A673 (cell line): ENCODE data around the gene SYK. TPM values are rescaled to one million over a fixed set of nuclear protein-coding genes. Genes with fewer than 3 reads are reported as not detected.

Source experiments
- BruUV-seq: library from RNA; stranded (reverse); fragments of 400-500 nt; replicated peaks from 2 replicates; lab custom pipeline; 2021; lab: Mats Ljungman, UMichigan
- CTCF ChIA-PET: fragments of 300-600 bp; sonication (Branson Sonifier 250); formaldehyde crosslinking; loops from one replicate; lab custom pipeline; 2022; ENCODE audit warnings: antibody characterized with exemption; lab: Charles Lee
- POLR2A ChIA-PET: fragments of 300-600 bp; sonication (Branson Sonifier 250); formaldehyde crosslinking; loops from one replicate; lab custom pipeline; 2022; ENCODE audit warnings: antibody characterized with exemption; ENCODE audit not compliant: low non-redundant PET; lab: Charles Lee
- DNase-seq: peaks from one replicate; pipeline ENCODE4 v3.0.0-alpha.2; 2015; ENCODE audit warnings: low spot score
- H3K27ac ChIP-seq: fragments of 200-600 bp; sonication (generic); 2 replicates; pipeline ENCODE4 v1.5.1; 2016; ENCODE audit warnings: mixed run types, low read depth, mild to moderate bottlenecking, mixed read lengths, antibody characterized with exemption, low read length; ENCODE audit not compliant: poor library complexity, severe bottlenecking
- H3K27me3 ChIP-seq: fragments of 200-600 bp; sonication (generic); replicated peaks from 2 replicates; pipeline ENCODE4 v1.6.1; 2017; ENCODE audit warnings: mixed run types, low read depth, mild to moderate bottlenecking, mixed read lengths, antibody characterized with exemption, low read length; ENCODE audit not compliant: insufficient read depth, poor library complexity
- H3K36me3 ChIP-seq: fragments of 200-600 bp; sonication (generic); 2 replicates; pipeline ENCODE4 v1.6.1; 2016; ENCODE audit warnings: mixed run types, mild to moderate bottlenecking, mixed read lengths, antibody characterized with exemption, low read length; ENCODE audit not compliant: insufficient read depth, poor library complexity, severe bottlenecking
- H3K4me1 ChIP-seq: fragments of 200-600 bp; sonication (generic); 2 replicates; pipeline ENCODE4 v1.6.1; 2017; ENCODE audit warnings: mixed run types, mild to moderate bottlenecking, mixed read lengths, antibody characterized with exemption, low read length; ENCODE audit not compliant: insufficient read depth, poor library complexity, severe bottlenecking
- H3K4me3 ChIP-seq: fragments of 200-600 bp; sonication (generic); 2 replicates; pipeline ENCODE4 v1.5.1; 2016; ENCODE audit warnings: low read depth, mixed run types, mild to moderate bottlenecking, mixed read lengths, low read length; ENCODE audit not compliant: poor library complexity, severe bottlenecking
- H3K9me3 ChIP-seq: fragments of 200-600 bp; sonication (generic); 2 replicates; pipeline ENCODE4 v1.6.1; 2016; ENCODE audit warnings: mixed run types, low read depth, mild to moderate bottlenecking, mixed read lengths, antibody characterized with exemption, low read length; ENCODE audit not compliant: poor library complexity, severe bottlenecking
- EZH2 ChIP-seq: fragments of 200-600 bp; sonication (generic); IDR thresholded peaks from 2 replicates; pipeline ENCODE4 v1.6.1; 2017; ENCODE audit warnings: borderline replicate concordance, low read depth, mild to moderate bottlenecking, mixed read lengths, antibody characterized with exemption, low read length; ENCODE audit not compliant: poor library complexity, severe bottlenecking
- intact Hi-C: fragments of 100-400 bp; cut with micrococcal nuclease; formaldehyde crosslinking; loops from one replicate; pipeline ENCODE4 v1.10.0; 2022; ENCODE audit not compliant: unreplicated experiment
- total RNA-seq: library from RNA; stranded (reverse); gene quantifications from 2 replicates; pipeline ENCODE4 v1.2.3, GENCODE V29; 2021
- TF ChIP-seq, protein P1 (sequence below): fragments of 300-800, 200-600 bp; sonication (generic); conservative IDR thresholded peaks from 2 replicates; pipeline ENCODE4 v1.5.1; 2017; ENCODE audit warnings: low read depth, mild to moderate bottlenecking, antibody characterized with exemption, low read length, moderate library complexity, mixed read lengths

SYK gene
- total RNA-seq, 1 experiment from 2014 or later = 14.9 TPM

DNA sequence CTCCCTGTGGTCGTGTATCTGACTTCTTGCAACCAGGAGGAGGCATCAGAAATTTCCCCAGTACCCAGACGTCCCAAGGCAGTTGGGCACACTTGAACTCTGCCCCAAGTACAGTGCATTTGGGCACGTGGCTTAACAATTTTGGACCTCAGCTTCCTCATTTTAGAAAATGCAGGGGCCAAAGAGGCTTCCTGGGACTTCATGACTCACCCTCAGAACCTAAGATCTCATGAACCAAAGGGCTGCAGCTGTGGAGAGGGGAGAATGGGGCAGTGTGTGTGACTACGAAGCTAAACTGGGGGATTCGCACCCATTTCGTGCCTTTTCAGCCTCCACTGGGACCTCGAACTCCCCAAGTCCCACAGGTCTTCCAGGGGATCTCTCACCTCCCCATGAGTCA lies 59.2 kb downstream of the SYK start:
- no peak for DNase-seq
- TF ChIP-seq EZH2 = no peak
- TF ChIP-seq, protein P1, sequence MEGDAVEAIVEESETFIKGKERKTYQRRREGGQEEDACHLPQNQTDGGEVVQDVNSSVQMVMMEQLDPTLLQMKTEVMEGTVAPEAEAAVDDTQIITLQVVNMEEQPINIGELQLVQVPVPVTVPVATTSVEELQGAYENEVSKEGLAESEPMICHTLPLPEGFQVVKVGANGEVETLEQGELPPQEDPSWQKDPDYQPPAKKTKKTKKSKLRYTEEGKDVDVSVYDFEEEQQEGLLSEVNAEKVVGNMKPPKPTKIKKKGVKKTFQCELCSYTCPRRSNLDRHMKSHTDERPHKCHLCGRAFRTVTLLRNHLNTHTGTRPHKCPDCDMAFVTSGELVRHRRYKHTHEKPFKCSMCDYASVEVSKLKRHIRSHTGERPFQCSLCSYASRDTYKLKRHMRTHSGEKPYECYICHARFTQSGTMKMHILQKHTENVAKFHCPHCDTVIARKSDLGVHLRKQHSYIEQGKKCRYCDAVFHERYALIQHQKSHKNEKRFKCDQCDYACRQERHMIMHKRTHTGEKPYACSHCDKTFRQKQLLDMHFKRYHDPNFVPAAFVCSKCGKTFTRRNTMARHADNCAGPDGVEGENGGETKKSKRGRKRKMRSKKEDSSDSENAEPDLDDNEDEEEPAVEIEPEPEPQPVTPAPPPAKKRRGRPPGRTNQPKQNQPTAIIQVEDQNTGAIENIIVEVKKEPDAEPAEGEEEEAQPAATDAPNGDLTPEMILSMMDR = no peak
- no peaks in the 10 kb centered on the region for H3K9me3 ChIP-seq
- H3K27ac ChIP-seq = no peak overlapping the region
- no peaks in the 10 kb centered on the region for H3K4me1 ChIP-seq
- H3K4me3 ChIP-seq = no peak overlapping the region
- no peaks in the 10 kb centered on the region for H3K27me3 ChIP-seq
- no TSS peak for BruUV-seq
- ChIA-PET CTCF (no interaction called here), POLR2A (no interaction called here)
- intact Hi-C loops = no loop called here
- no peaks in the 10 kb centered on the region for H3K36me3 ChIP-seq

DNA sequence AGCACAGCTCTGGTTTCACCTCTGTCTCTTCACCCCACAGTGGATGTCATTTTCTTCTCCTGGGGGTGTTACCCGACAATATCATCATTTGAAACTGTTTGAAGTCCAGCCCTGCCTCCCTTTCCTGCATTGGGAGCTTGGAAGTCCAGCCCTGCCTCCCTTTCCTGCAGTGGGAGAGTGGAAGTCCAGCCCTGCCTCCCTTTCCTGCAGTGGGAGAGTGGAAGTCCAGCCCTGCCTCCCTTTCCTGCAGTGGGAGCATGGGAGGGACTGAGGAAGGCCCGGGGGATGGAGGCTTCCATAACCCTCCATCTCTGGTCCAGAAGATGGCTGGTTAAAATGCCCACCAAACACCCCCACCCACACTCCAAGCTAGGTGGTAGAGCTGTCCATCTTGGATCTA lies 59.8 kb downstream of the SYK start:
- Histone ChIP-seq H3K4me3 (no peak overlapping the region), H3K27me3 (no peaks in the 10 kb centered on the region), H3K9me3 (no peaks in the 10 kb centered on the region), H3K27ac (no peak overlapping the region), H3K4me1 (no peaks in the 10 kb centered on the region), H3K36me3 (no peaks in the 10 kb centered on the region)
- no peak for TF ChIP-seq EZH2
- TF ChIP-seq, protein P1 = no peak
- ChIA-PET CTCF (no interaction called here), POLR2A (no interaction called here)
- intact Hi-C loops = no loop called here
- BruUV-seq = no TSS peak
- no peak for DNase-seq

DNA sequence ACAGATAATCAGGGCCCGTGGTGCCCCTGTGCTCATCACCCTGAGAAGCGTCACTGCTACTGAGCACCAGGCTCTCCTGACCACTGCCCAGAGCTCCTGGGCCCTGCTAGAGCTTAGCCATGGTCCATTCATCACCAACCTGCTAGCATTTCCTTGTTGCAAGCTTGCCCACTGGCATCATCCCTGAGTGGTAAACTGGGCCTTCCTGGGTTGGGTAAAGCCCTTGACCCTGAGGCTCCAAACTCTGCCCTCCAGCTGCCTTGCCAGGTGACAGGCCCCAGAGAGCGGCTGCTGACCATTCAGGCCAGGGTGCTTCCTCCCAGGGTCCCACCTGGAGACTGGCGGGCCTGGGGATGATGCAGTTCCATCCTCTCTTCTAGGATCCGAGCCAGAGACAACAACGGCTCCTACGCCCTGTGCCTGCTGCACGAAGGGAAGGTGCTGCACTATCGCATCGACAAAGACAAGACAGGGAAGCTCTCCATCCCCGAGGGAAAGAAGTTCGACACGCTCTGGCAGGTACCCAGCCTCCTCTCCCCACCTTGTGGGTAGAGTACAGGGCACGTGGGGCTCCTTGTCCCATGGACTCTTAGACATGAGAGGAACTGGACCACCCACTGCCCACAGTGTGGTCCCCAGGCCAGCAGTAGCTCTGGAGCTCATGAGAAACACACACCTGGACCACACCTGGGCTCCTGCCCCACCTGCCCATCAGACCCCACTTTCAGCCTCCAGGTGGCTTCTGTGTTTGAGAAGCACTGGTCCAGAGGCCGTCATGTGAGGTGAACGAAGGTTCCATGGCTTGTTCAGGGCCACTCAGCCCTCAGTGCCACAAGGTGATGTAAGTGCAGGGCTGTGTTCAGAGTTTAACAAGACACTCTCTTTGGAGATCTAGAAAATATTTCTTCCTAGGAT lies 60.5 kb downstream of the SYK start:
- no TSS peak for BruUV-seq
- DNase-seq = no peak

More for the DNA sequence above, 60.5 kb downstream of the SYK start:
- H3K4me3 ChIP-seq = no peak overlapping the region
- H3K27ac ChIP-seq = no peak overlapping the region
- H3K4me1 ChIP-seq = no peaks in the 10 kb centered on the region
- H3K27me3 ChIP-seq = no peaks in the 10 kb centered on the region
- TF ChIP-seq, protein P1 = no peak
- TF ChIP-seq EZH2 = no peak
- CTCF ChIA-PET = interaction anchor here (0.6 kb wide), 1 partner anchor 16 kb away, joined by 3 read pairs; no protein-coding TSS in a partner anchor
- no peaks in the 10 kb centered on the region for H3K36me3 ChIP-seq
- intact Hi-C loops = no loop called here
- H3K9me3 ChIP-seq = no peaks in the 10 kb centered on the region
- POLR2A ChIA-PET = no interaction called here
